ENCODE measurements around the gene NRIP1.

NRIP1 gene

GRCh38 chr21:15061279-15061678, 3.5 kb downstream of the NRIP1 start:
- no peak overlapping the region for H3K4me3 ChIP-seq (replicated peaks; ENCODE audit: low read depth, low read length)
- no peak for DNase-seq (ENCODE audit: low read depth)
- TF ChIP-seq CTCF (IDR thresholded peaks at IDR 0.05; ENCODE audit: low read length, missing control alignments) = no peak

GRCh38 chr21:15060543-15061175, 4.1 kb downstream of the NRIP1 start:
- H3K4me3 ChIP-seq (replicated peaks; ENCODE audit: low read depth, low read length) = no peak overlapping the region
- no peak for TF ChIP-seq CTCF (IDR thresholded peaks at IDR 0.05; ENCODE audit: low read length, missing control alignments)
- DNase-seq (ENCODE audit: low read depth) = no peak

GRCh38 chr21:15059397-15059796, 5.4 kb downstream of the NRIP1 start:
- H3K4me3 ChIP-seq (replicated peaks; ENCODE audit: low read depth, low read length) = no peak overlapping the region
- TF ChIP-seq CTCF (IDR thresholded peaks at IDR 0.05; ENCODE audit: low read length, missing control alignments) = no peak
- no peak for DNase-seq (ENCODE audit: low read depth)

GRCh38 chr21:15058854-15059263, 5.9 kb downstream of the NRIP1 start:
- DNase-seq (ENCODE audit: low read depth) = peak; percentile 48
- TF ChIP-seq CTCF (IDR thresholded peaks at IDR 0.05; ENCODE audit: low read length, missing control alignments) = no peak
- H3K4me3 ChIP-seq (replicated peaks; ENCODE audit: low read depth, low read length) = peak overlapping the region; percentile 39

- no peak overlapping the region for H3K4me3 ChIP-seq (replicated peaks; ENCODE audit: low read depth, low read length)
- no peak for DNase-seq (ENCODE audit: low read depth)
- no peak for TF ChIP-seq CTCF (IDR thresholded peaks at IDR 0.05; ENCODE audit: low read length, missing control alignments)
Measured at GRCh38 chr21:15057285-15057684, 7.5 kb downstream of the NRIP1 start.

- TF ChIP-seq CTCF (IDR thresholded peaks at IDR 0.05; ENCODE audit: low read length, missing control alignments) = no peak
- DNase-seq (ENCODE audit: low read depth) = no peak
- no peak overlapping the region for H3K4me3 ChIP-seq (replicated peaks; ENCODE audit: low read depth, low read length)
Measured at GRCh38 chr21:15054606-15055239, 10.1 kb downstream of the NRIP1 start.

- no peak overlapping the region for H3K4me3 ChIP-seq (replicated peaks; ENCODE audit: low read depth, low read length)
- DNase-seq (ENCODE audit: low read depth) = no peak
- no peak for TF ChIP-seq CTCF (IDR thresholded peaks at IDR 0.05; ENCODE audit: low read length, missing control alignments)
Measured at GRCh38 chr21:15054089-15054488, 10.7 kb downstream of the NRIP1 start.

Data from fibroblast of pulmonary artery (primary cell).